Keratinocyte (primary cell): ENCODE measurements around the gene RABL3. TPM values are rescaled to one million over a fixed set of nuclear protein-coding genes. Genes with fewer than 3 reads are reported as not detected.

ENCODE experiments used
- DNase-seq: peaks from one replicate; pipeline ENCODE4 v3.0.0-alpha.2; 2011; ENCODE audit warnings: low read depth, missing footprints, low spot score
- FAIRE-seq: peaks from 2 replicates; lab custom pipeline; 2011; peaks lifted over from hg19 to GRCh38; lab: Jason Lieb, UNC
- H2AFZ ChIP-seq: 2 replicates; pipeline ENCODE4 v1.6.0; 2012; ENCODE audit warnings: low read length, control low read depth, inconsistent platforms; ENCODE audit not compliant: control insufficient read depth
- H3K27ac ChIP-seq: 2 replicates; pipeline ENCODE4 v1.5.1; 2011; ENCODE audit warnings: low read length; ENCODE audit not compliant: control insufficient read depth, insufficient read depth
- H3K27me3 ChIP-seq: 3 replicates; pipeline ENCODE4 v1.6.0; 2011; ENCODE audit warnings: low read length; ENCODE audit not compliant: control insufficient read depth, insufficient read depth; ENCODE audit errors: extremely low read depth
- H3K36me3 ChIP-seq, 2 experiments: 2 replicates in 1 of 2; 3 replicates in 1 of 2; pipeline ENCODE4 v1.5.1; 2011; ENCODE audit warnings: low read length in 2 of 2, mild to moderate bottlenecking in 1 of 2; ENCODE audit not compliant: control insufficient read depth in 2 of 2, insufficient read depth in 2 of 2; ENCODE audit errors: extremely low read depth in 1 of 2
- H3K4me1 ChIP-seq: 3 replicates; pipeline ENCODE4 v1.5.1; 2011; ENCODE audit warnings: low read length; ENCODE audit not compliant: control insufficient read depth, insufficient read depth; ENCODE audit errors: extremely low read depth
- H3K4me2 ChIP-seq: 3 replicates; pipeline ENCODE4 v1.6.0; 2011; ENCODE audit warnings: low read depth, low read length; ENCODE audit not compliant: control insufficient read depth, insufficient read depth; ENCODE audit errors: extremely low read depth
- H3K4me3 ChIP-seq, 3 experiments: fragments of 200-600 bp in 1 of 3; sonication (generic) in 1 of 3; 2 replicates in 2 of 3; 3 replicates in 1 of 3; pipeline ENCODE4 v1.5.1; 2011 to 2016; ENCODE audit warnings: low read length in 3 of 3, mild to moderate bottlenecking in 3 of 3, control low read depth in 2 of 3, inconsistent platforms in 1 of 3, low read depth in 1 of 3, mixed read lengths in 1 of 3, mixed run types in 1 of 3, moderate library complexity in 1 of 3; ENCODE audit not compliant: control insufficient read depth in 2 of 3, insufficient read depth in 2 of 3; ENCODE audit errors: extremely low read depth in 1 of 3
- H3K79me2 ChIP-seq: 2 replicates; pipeline ENCODE4 v1.6.0; 2012; ENCODE audit warnings: low read length; ENCODE audit not compliant: control insufficient read depth, insufficient read depth
- H3K9ac ChIP-seq: 3 replicates; pipeline ENCODE4 v1.6.0; 2011; ENCODE audit warnings: low read length; ENCODE audit not compliant: control insufficient read depth, insufficient read depth; ENCODE audit errors: extremely low read depth
- H3K9me1 ChIP-seq: 3 replicates; pipeline ENCODE4 v1.6.0; 2011; ENCODE audit warnings: low read length; ENCODE audit not compliant: control insufficient read depth, insufficient read depth; ENCODE audit errors: extremely low read depth
- H3K9me3 ChIP-seq: 2 replicates; pipeline ENCODE4 v1.5.1; 2012; ENCODE audit warnings: low read depth, low read length; ENCODE audit not compliant: control insufficient read depth
- H4K20me1 ChIP-seq: 3 replicates; pipeline ENCODE4 v1.6.0; 2011; ENCODE audit warnings: low read length; ENCODE audit not compliant: control insufficient read depth, insufficient read depth; ENCODE audit errors: extremely low read depth
- CTCF ChIP-seq, 3 experiments: IDR thresholded peaks in 1 of 3; conservative IDR thresholded peaks in 1 of 3; optimal IDR thresholded peaks in 1 of 3; 2 replicates in 2 of 3; 3 replicates in 1 of 3; pipeline versions ENCODE3 to v1.5.1; 2011; ENCODE audit warnings: low read length in 3 of 3, mild to moderate bottlenecking in 3 of 3, moderate library complexity in 2 of 3, control low read depth in 1 of 3, inconsistent platforms in 1 of 3; ENCODE audit not compliant: insufficient read depth in 2 of 3; ENCODE audit errors: extremely low read depth in 1 of 3
- EZH2 ChIP-seq: IDR thresholded peaks from one replicate; pipeline ENCODE4 v1.6.1; 2012; ENCODE audit warnings: inconsistent platforms, mild to moderate bottlenecking, low read length, moderate library complexity
- dilution Hi-C: fragments of 300-500 bp; cut with MboI; formaldehyde crosslinking; loops from one replicate; pipeline ENCODE4 v1.7.0; 2020; ENCODE audit warnings: low sequenced_read_pairs; ENCODE audit not compliant: extremely low pct_ligation_motif_present
- polyA plus RNA-seq, 5 experiments: library from polyadenylated mRNA; depleted of rRNA in 3 of 5; stranded (reverse) in 3 of 5; stranded (forward) in 1 of 5; unstranded in 1 of 5; fragments of >200 nt; gene quantifications; 1 replicate in 1 of 5; 2 replicates in 3 of 5; 3 replicates in 1 of 5; pipeline versions ENCODE4 v1.2.1 to v1.2.3, GENCODE V29; 2011 to 2012; ENCODE audit warnings: missing spikeins in 2 of 5, low read depth in 1 of 5, low replicate concordance in 1 of 5

The RABL3 gene
- polyA plus RNA-seq, 1 donor (not counting 4 experiments of a cell fraction or from before 2014, with no cell fraction given) = 13.4 TPM

GRCh38 chr3:120681018-120681417, 61.3 kb downstream of the RABL3 start:
- Histone ChIP-seq H3K9ac (no peak overlapping the region), H3K27ac (no peak overlapping the region), H3K79me2 (no peaks in the 10 kb centered on the region), H3K4me2 (no peak overlapping the region), H3K9me3 (no peaks in the 10 kb centered on the region), H3K4me3 (no peak overlapping the region), H4K20me1 (no peaks in the 10 kb centered on the region), H3K27me3 (no peaks in the 10 kb centered on the region), H3K9me1 (no peaks in the 10 kb centered on the region), H3K4me1 (peaks cover 9% of the 10 kb centered on the region), H3K36me3 (no peaks in the 10 kb centered on the region), H2AFZ (no peak overlapping the region)
- TF ChIP-seq EZH2 (no peak), CTCF (optimal IDR thresholded peaks at IDR 0.05 in 1 of 3, IDR thresholded peaks at IDR 0.05 in 1 of 3, conservative IDR thresholded peaks at IDR 0.05 in 1 of 3; ENCODE audit: extremely low read depth in 1 of 3, insufficient read depth in 2 of 3, low read length in 3 of 3) (no peak)
- no peak for DNase-seq
- dilution Hi-C loops = no loop called here
- FAIRE-seq = no peak

- dilution Hi-C loops = no loop called here
- no peak overlapping the region for H3K27ac ChIP-seq
Measured at GRCh38 chr3:120680193-120680894, 62.0 kb downstream of the RABL3 start.

More at GRCh38 chr3:120680193-120680894, 62.0 kb downstream of the RABL3 start:
- H3K36me3 ChIP-seq = no peaks in the 10 kb centered on the region
- H3K27me3 ChIP-seq = no peaks in the 10 kb centered on the region
- no peaks in the 10 kb centered on the region for H3K9me1 ChIP-seq
- H2AFZ ChIP-seq = no peak overlapping the region
- H4K20me1 ChIP-seq = no peaks in the 10 kb centered on the region
- no peak for TF ChIP-seq CTCF (optimal IDR thresholded peaks at IDR 0.05 in 1 of 3, IDR thresholded peaks at IDR 0.05 in 1 of 3, conservative IDR thresholded peaks at IDR 0.05 in 1 of 3; ENCODE audit: extremely low read depth in 1 of 3, insufficient read depth in 2 of 3, low read length in 3 of 3)
- no peak for TF ChIP-seq EZH2
- no peaks in the 10 kb centered on the region for H3K79me2 ChIP-seq
- H3K4me3 ChIP-seq = no peak overlapping the region
- no peak overlapping the region for H3K9ac ChIP-seq
- H3K4me2 ChIP-seq = no peak overlapping the region
- H3K4me1 ChIP-seq = peaks cover 9% of the 10 kb centered on the region
- H3K9me3 ChIP-seq = no peaks in the 10 kb centered on the region
- FAIRE-seq = no peak
- no peak for DNase-seq
